DOHH2 (cell line): ENCODE results near the gene PHACTR1.

ENCODE experiments used
- CTCF ChIP-seq: fragments of 200-600 bp; sonication (generic); IDR thresholded peaks from one replicate; pipeline ENCODE4 v1.5.1; 2014; ENCODE audit warnings: antibody characterized with exemption, mild to moderate bottlenecking, low read depth, low read length; ENCODE audit not compliant: poor library complexity, severe bottlenecking
- EZH2phosphoT487 ChIP-seq: fragments of 200-600 bp; sonication (generic); IDR thresholded peaks from 2 replicates; pipeline ENCODE4 v1.6.1; 2017; ENCODE audit warnings: borderline replicate concordance, mild to moderate bottlenecking, antibody characterized with exemption, low read length, moderate library complexity, mixed read lengths

DNA sequence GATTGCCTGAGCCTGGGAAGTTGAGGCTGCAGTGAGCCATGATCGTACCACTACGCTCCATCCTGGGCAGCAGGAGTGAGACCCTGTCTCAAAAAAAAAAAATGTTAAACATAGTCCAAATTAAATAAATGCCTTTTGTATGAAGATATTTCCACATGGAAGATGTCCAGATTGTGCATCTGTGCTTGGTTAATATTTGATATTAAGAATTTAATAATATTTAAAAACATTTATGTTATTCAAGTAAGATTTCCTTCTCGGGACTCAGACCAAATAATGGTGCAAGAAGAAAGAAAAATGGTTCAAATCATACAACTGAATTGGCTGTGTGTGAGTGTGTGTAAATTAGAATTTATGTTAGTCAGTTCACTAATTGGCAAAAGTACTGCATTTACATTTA is 409.3 kb downstream of the PHACTR1 start:
- TF ChIP-seq CTCF (no peak), EZH2phosphoT487 (no peak)
